Endothelial cell of umbilical vein (primary cell): ENCODE data around the gene COL4A2. TPM values are rescaled to one million over a fixed set of nuclear protein-coding genes. Genes with fewer than 3 reads are reported as not detected.

Experiments
- BruUV-seq: library from RNA; stranded (reverse); fragments of 400-500 nt; replicated peaks from 2 replicates; lab custom pipeline; 2021; lab: Mats Ljungman, UMichigan
- CTCF ChIA-PET: fragments of 300-600, 350-600 bp; sonication (Branson Sonifier 250); formaldehyde crosslinking; loops from one replicate; lab custom pipeline; 2021; ENCODE audit warnings: antibody characterized with exemption, inconsistent platforms; lab: Charles Lee
- POLR2A ChIA-PET: fragments of 300-600, 350-600 bp; sonication (Branson Sonifier 250); formaldehyde crosslinking; loops from one replicate; lab custom pipeline; 2021; ENCODE audit warnings: antibody characterized with exemption, inconsistent platforms; lab: Charles Lee
- DNase-seq: peaks from one replicate; pipeline ENCODE4 v3.0.0-alpha.2; 2011; ENCODE audit warnings: low read depth, low spot score
- FAIRE-seq: peaks from 2 replicates; lab custom pipeline; 2011; peaks lifted over from hg19 to GRCh38; lab: Jason Lieb, UNC
- H2AFZ ChIP-seq: 2 replicates; pipeline ENCODE4 v1.6.0; 2012; ENCODE audit warnings: low read depth, low read length, control low read depth, inconsistent platforms
- H3K27ac ChIP-seq: 2 replicates; pipeline ENCODE4 v1.5.1; 2011; ENCODE audit warnings: low read depth, mild to moderate bottlenecking, control low read depth, low read length, moderate library complexity; ENCODE audit not compliant: insufficient read depth
- H3K27me3 ChIP-seq, 2 experiments: 2 replicates each; pipeline versions ENCODE4 v1.6.0 to v1.6.1; 2011; ENCODE audit warnings: low read length in 2 of 2, mixed read lengths in 1 of 2; ENCODE audit not compliant: control insufficient read depth in 2 of 2, insufficient read depth in 2 of 2
- H3K36me3 ChIP-seq, 2 experiments: 2 replicates in 1 of 2; 3 replicates in 1 of 2; pipeline ENCODE4 v1.5.1; 2011; ENCODE audit warnings: low read length in 2 of 2, mild to moderate bottlenecking in 1 of 2, moderate library complexity in 1 of 2; ENCODE audit not compliant: control insufficient read depth in 2 of 2, insufficient read depth in 2 of 2; ENCODE audit errors: extremely low read depth in 1 of 2
- H3K4me1 ChIP-seq: 3 replicates; pipeline ENCODE4 v1.5.1; 2011; ENCODE audit warnings: mild to moderate bottlenecking, low read length; ENCODE audit not compliant: control insufficient read depth, insufficient read depth; ENCODE audit errors: extremely low read depth
- H3K4me2 ChIP-seq: 2 replicates; pipeline ENCODE4 v1.6.1; 2011; ENCODE audit warnings: low read length, control low read depth, mixed read lengths; ENCODE audit not compliant: insufficient read depth
- H3K4me3 ChIP-seq, 3 experiments: fragments of 200-600 bp in 1 of 3; sonication (generic), shearing (Covaris generic) in 1 of 3; replicated peaks in 1 of 3; 2 replicates each; pipeline ENCODE4 v1.5.1; 2011 to 2016; ENCODE audit warnings: control low read depth in 3 of 3, low read length in 3 of 3, mild to moderate bottlenecking in 2 of 3, inconsistent platforms in 1 of 3, low read depth in 1 of 3, moderate library complexity in 1 of 3; ENCODE audit not compliant: insufficient read depth in 1 of 3
- H3K79me2 ChIP-seq: 2 replicates; pipeline ENCODE4 v1.6.0; 2012; ENCODE audit warnings: low read length, inconsistent platforms; ENCODE audit not compliant: control insufficient read depth, insufficient read depth
- H3K9ac ChIP-seq: replicated peaks from 2 replicates; pipeline ENCODE3; 2011; ENCODE audit warnings: low read length, control low read depth; ENCODE audit not compliant: insufficient read depth; ENCODE audit errors: extremely low read depth
- H3K9me1 ChIP-seq: replicated peaks from 3 replicates; pipeline ENCODE4 v1.6.0; 2011; ENCODE audit warnings: mild to moderate bottlenecking, low read length; ENCODE audit not compliant: control insufficient read depth, insufficient read depth; ENCODE audit errors: extremely low read depth
- H3K9me3 ChIP-seq: replicated peaks from 2 replicates; pipeline ENCODE4 v1.5.1; 2012; ENCODE audit warnings: low read length, inconsistent platforms; ENCODE audit not compliant: control insufficient read depth, insufficient read depth
- H4K20me1 ChIP-seq: replicated peaks from 2 replicates; pipeline ENCODE3; 2011; ENCODE audit warnings: mild to moderate bottlenecking, low read length; ENCODE audit not compliant: control insufficient read depth, insufficient read depth; ENCODE audit errors: extremely low read depth
- CTCF ChIP-seq, 2 donors: IDR thresholded peaks; 1 replicate in 1 of 2; 2 replicates in 1 of 2; pipeline ENCODE4 v1.5.1; 2011; ENCODE audit warnings: low read length in 2 of 2, mild to moderate bottlenecking in 2 of 2, moderate library complexity in 2 of 2, control low read depth in 1 of 2, inconsistent platforms in 1 of 2, low read depth in 1 of 2; ENCODE audit not compliant: insufficient read depth in 1 of 2; ENCODE audit errors: extremely low read depth in 1 of 2
- EZH2 ChIP-seq: IDR thresholded peaks from 2 replicates; pipeline ENCODE4 v1.6.1; 2012; ENCODE audit warnings: borderline replicate concordance, low read depth, mild to moderate bottlenecking, moderate library complexity, low read length, inconsistent platforms; ENCODE audit not compliant: severe bottlenecking
- FOS ChIP-seq: IDR thresholded peaks from 2 replicates; pipeline ENCODE4 v1.6.1; 2011; ENCODE audit warnings: mild to moderate bottlenecking, low read length, moderate library complexity, borderline replicate concordance; ENCODE audit not compliant: insufficient read depth
- GATA2 ChIP-seq: IDR thresholded peaks from 2 replicates; pipeline ENCODE4 v1.7.0; 2011; ENCODE audit warnings: low read depth, mild to moderate bottlenecking, moderate library complexity, mixed read lengths, low read length; ENCODE audit not compliant: insufficient read length, insufficient read depth
- JUN ChIP-seq: IDR thresholded peaks from 2 replicates; pipeline ENCODE4 v1.6.1; 2011; ENCODE audit warnings: borderline replicate concordance, low read depth; ENCODE audit not compliant: insufficient read length, insufficient read depth
- MAX ChIP-seq: IDR thresholded peaks from 2 replicates; pipeline ENCODE4 v1.6.1; 2011; ENCODE audit not compliant: insufficient read depth, insufficient read length
- MYC ChIP-seq: IDR thresholded peaks from one replicate; pipeline ENCODE4 v1.6.1; 2011; ENCODE audit warnings: mild to moderate bottlenecking, low read depth, low read length
- POLR2A ChIP-seq: IDR thresholded peaks from 2 replicates; pipeline ENCODE4 v1.6.1; 2012; ENCODE audit warnings: low read depth, mild to moderate bottlenecking, control low read depth, low read length
- POLR2AphosphoS5 ChIP-seq: IDR thresholded peaks from 2 replicates; pipeline ENCODE4 v1.6.1; 2012; ENCODE audit warnings: low read depth, mild to moderate bottlenecking, control low read depth, low read length, moderate library complexity; ENCODE audit not compliant: insufficient read depth
- dilution Hi-C: fragments of 300-500 bp; cut with MboI; formaldehyde crosslinking; loops from one replicate; pipeline ENCODE4 v1.15.0; 2019; ENCODE audit warnings: low sequenced_read_pairs; ENCODE audit not compliant: extremely low pct_ligation_motif_present
- intact Hi-C: fragments of 100-400 bp; cut with micrococcal nuclease; formaldehyde crosslinking; loops from one replicate; pipeline ENCODE4 v1.10.0; 2022
- polyA plus RNA-seq, 4 experiments: library from polyadenylated mRNA; depleted of rRNA in 3 of 4; stranded (reverse) in 3 of 4; unstranded in 1 of 4; fragments of >200 nt; gene quantifications; 2 replicates each; pipeline versions ENCODE4 v1.2.1 to v1.2.3, GENCODE V29; 2011 to 2012; ENCODE audit warnings: missing spikeins in 1 of 4
- total RNA-seq: library from RNA; stranded (reverse); gene quantifications from 2 replicates; pipeline ENCODE4 v1.2.3, GENCODE V29; 2021

Gene COL4A2
- total and polyA plus RNA-seq, 2 donors (not counting 3 experiments of a cell fraction or from before 2014, with no cell fraction given) = 792 to 940 TPM

- Histone ChIP-seq H3K4me2 (no peak overlapping the region), H3K9ac (no peak overlapping the region), H4K20me1 (no peaks in the 10 kb centered on the region), H2AFZ (no peak overlapping the region), H3K27ac (no peak overlapping the region), H3K9me1 (no peaks in the 10 kb centered on the region), H3K36me3 (no peaks in the 10 kb centered on the region), H3K9me3 (no peaks in the 10 kb centered on the region), H3K27me3 (no peaks in the 10 kb centered on the region), H3K4me1 (peaks cover 4% of the 10 kb centered on the region), H3K79me2 (no peaks in the 10 kb centered on the region), H3K4me3 (no peak overlapping the region)
- ChIA-PET CTCF (interaction anchor here (0.6 kb wide), 1 partner anchor 187 kb away, joined by 3 read pairs; no protein-coding TSS in a partner anchor), POLR2A (no interaction called here)
- no peak for TF ChIP-seq MAX
- TF ChIP-seq GATA2 = no peak
- no peak for TF ChIP-seq MYC
- TF ChIP-seq POLR2A = no peak
- no peak for TF ChIP-seq POLR2AphosphoS5
- TF ChIP-seq CTCF (IDR thresholded peaks at IDR 0.05; ENCODE audit: extremely low read depth in 1 of 2, insufficient read depth in 1 of 2, low read depth in 1 of 2, low read length in 2 of 2) = no peak
- no peak for TF ChIP-seq JUN
- TF ChIP-seq EZH2 = no peak
- TF ChIP-seq FOS = no peak
- no peak for DNase-seq
- intact Hi-C loops (no loop called here), dilution Hi-C loops (no loop called here)
- BruUV-seq = no TSS peak
- FAIRE-seq = no peak
Measured at GRCh38 chr13:110541526-110541920, 234.4 kb downstream of the COL4A2 start.
